ENCODE results near the gene GALNT11.
A peak's percentile ranks its signal among the peaks of the same experiment; 100 is the strongest.

GALNT11 gene

DNA sequence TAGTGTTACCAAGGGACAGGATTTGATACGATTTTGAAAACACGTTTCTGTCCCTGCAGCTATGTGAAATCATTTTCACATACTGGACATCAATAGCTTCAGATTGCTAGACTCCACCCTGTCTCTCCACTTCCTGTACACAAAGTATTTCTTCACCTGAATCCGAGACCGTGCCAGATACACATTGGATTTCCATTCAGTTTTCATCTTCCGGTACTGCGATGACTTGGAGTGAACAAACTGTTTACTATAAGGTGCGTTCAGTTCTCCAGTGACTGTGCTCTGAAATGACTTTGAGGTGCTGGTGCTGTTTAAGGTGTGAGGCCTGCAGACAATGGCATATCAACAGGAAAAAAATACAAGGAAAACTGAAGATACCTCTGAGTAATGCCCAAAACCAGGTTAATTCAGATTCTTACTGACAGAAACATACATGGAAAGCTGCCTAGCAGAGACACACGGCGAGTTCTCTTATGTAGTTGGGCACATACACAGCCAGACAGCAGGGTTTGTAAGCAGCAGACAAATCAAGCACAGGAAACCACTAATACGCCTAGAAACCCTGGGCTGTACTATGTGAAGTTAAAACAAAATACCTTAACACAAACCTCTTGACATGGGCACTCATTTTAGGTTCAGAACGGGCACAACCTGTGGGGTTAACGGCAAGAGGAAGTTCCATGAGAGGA, 119.2 kb downstream of the GALNT11 start:
- DNase-seq (ENCODE audit: low read depth in 2 of 2), result no peak
- TF ChIP-seq, protein P1, sequence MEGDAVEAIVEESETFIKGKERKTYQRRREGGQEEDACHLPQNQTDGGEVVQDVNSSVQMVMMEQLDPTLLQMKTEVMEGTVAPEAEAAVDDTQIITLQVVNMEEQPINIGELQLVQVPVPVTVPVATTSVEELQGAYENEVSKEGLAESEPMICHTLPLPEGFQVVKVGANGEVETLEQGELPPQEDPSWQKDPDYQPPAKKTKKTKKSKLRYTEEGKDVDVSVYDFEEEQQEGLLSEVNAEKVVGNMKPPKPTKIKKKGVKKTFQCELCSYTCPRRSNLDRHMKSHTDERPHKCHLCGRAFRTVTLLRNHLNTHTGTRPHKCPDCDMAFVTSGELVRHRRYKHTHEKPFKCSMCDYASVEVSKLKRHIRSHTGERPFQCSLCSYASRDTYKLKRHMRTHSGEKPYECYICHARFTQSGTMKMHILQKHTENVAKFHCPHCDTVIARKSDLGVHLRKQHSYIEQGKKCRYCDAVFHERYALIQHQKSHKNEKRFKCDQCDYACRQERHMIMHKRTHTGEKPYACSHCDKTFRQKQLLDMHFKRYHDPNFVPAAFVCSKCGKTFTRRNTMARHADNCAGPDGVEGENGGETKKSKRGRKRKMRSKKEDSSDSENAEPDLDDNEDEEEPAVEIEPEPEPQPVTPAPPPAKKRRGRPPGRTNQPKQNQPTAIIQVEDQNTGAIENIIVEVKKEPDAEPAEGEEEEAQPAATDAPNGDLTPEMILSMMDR (IDR thresholded peaks at IDR 0.05; ENCODE audit: low read depth, low read length), result no peak

DNA sequence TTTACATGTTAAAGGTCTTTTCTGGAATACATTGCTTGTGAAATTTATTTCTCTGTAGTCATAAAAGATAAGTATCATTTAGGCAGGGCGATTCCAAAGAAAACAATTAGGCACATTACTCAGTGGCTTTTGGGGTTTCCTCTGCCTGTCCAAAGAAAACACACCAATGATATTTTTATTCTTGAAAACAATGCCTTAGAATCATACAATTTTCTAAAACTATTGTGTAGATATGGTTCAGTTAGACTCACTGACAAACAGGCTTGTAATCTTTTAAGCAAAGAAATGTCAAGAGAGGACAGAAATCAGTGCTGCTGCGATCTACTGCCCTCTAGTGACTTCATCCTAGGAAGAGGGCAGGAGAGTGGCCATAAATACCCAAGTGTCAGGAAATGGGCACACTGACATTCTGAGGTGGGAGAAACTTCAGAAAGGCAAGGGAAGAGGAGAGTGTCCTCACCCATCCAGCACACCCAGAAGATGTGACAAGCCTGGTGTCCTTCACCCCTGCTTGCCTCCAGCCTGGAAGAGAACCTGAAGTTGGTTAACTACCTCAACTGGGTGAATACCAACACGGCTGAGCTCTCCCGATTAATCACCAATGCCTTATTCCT, 120.5 kb downstream of the GALNT11 start:
- TF ChIP-seq, protein P1 (IDR thresholded peaks at IDR 0.05; ENCODE audit: low read depth, low read length), result peak; percentile 56
- no peak overlapping the region for H3K4me3 ChIP-seq (replicated peaks in 1 of 2; ENCODE audit: low read depth in 2 of 2, low read length in 2 of 2)
- peak; percentile 86 to 89 for DNase-seq (ENCODE audit: low read depth in 2 of 2)

More for the DNA sequence above, 119.2 kb downstream of the GALNT11 start:
- no peak overlapping the region for H3K4me3 ChIP-seq (replicated peaks in 1 of 2; ENCODE audit: low read depth in 2 of 2, low read length in 2 of 2)

DNA sequence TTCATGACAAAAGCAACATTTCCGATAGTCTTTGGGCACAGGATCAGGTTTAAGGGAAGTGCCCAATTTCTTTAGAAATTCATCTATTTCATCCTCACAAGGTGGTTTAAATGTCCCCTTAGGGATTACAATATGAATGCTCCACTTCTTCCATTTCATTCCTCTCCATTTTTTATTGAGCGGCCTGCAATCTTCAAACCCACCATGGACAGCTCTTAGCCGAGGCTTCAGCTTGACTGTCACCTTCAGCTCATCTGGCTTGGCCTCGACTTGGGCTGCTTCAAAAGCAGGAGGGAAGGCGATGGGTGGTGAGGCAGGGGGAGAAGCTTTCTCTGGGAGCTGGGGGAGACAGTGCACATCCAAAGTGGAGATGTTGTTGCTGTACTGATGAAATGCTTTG, 123.2 kb downstream of the GALNT11 start:
- no peak overlapping the region for H3K4me3 ChIP-seq (replicated peaks in 1 of 2; ENCODE audit: low read depth in 2 of 2, low read length in 2 of 2)
- DNase-seq (ENCODE audit: low read depth in 2 of 2), result no peak
- TF ChIP-seq, protein P1 (IDR thresholded peaks at IDR 0.05; ENCODE audit: low read depth, low read length), result no peak

DNA sequence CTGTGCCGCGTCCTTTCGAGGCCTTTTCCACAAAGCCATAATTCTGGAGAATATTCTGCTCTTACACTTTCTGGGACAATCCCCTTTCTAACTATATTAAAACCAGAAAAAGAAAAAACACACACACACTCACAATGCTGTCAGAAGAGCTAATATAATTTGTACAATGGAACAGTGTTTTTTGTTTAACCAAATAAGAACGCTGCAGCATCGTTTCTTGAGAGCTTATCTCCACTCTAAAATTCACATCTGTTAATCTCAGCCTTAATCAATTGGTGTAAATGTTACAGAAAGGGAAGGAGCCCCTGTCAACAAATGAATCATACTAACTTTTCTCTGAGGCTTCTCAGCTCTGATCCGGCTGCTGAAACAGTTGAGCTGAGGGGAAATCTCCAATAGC, 123.9 kb downstream of the GALNT11 start:
- no peak overlapping the region for H3K4me3 ChIP-seq (replicated peaks in 1 of 2; ENCODE audit: low read depth in 2 of 2, low read length in 2 of 2)
- TF ChIP-seq, protein P1 (IDR thresholded peaks at IDR 0.05; ENCODE audit: low read depth, low read length), result no peak
- no peak for DNase-seq (ENCODE audit: low read depth in 2 of 2)

DNA sequence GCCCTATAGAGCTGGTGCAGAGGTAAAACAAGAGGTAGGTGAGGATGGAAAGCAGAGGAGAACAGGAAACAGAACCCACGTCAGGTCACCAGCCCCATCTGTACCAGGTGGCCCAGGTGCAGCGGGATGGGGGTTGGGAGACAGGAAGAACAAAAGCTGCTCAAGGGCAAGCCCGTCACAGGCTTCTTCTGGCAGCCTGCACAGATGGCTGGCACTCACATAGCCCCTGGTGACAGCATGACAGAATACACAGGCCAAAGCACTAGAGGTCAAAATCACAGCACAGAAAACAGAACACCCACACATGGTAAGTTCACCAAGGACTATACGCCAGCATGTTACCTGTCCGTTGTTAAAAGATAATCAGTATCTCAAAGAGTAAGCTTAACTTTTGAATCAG, 126.8 kb downstream of the GALNT11 start:
- no peak overlapping the region for H3K4me3 ChIP-seq (replicated peaks in 1 of 2; ENCODE audit: low read depth in 2 of 2, low read length in 2 of 2)
- TF ChIP-seq, protein P1 (IDR thresholded peaks at IDR 0.05; ENCODE audit: low read depth, low read length), result no peak
- no peak for DNase-seq (ENCODE audit: low read depth in 2 of 2)

DNA sequence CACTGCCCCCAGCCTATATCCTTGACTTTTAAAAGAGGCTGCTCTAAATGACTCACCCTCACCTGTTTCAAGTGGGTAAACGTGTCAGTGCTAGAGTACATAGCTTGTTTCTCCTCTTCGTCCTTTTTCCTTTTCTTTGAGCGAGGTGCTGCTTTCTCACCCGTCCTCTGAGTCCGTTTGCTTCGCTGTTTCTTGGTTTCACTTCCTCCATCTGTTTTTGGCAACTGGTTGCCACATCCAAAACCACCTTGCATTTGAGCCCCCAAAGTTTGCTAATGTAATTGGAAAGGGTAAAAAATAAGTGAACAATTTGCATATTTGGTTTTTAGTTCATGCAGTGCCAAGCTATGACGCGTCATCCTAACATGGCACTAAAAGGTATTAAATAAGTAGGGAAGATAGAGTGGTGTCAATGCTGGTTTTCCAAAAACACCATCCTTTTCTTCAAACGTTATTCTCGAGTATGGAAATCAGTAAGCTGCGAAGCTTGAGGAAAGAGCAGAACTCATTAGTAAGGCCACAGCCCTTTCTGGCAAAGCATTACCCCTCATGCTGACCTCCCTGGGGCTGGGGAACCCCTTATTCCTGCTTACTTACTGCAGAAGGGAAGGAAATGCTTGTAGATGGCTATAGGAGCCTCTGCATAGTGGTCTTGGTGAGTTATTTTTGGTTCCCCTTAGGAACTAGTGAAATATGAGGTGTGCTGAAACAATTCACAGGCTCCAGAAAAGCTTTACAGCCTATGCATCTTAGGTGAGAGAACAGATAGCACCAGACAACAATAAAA, 133.5 kb downstream of the GALNT11 start:
- TF ChIP-seq, protein P1 (IDR thresholded peaks at IDR 0.05; ENCODE audit: low read depth, low read length), result no peak
- no peak for DNase-seq (ENCODE audit: low read depth in 2 of 2)
- no peak overlapping the region for H3K4me3 ChIP-seq (replicated peaks in 1 of 2; ENCODE audit: low read depth in 2 of 2, low read length in 2 of 2)
